Stimulated activated memory B cell treated with anti-CD40 and anti-IgM and Interleukin-4, amounts not matched to agents 10 μg/mL and 1 μg/mL and 100 μg/mL, for 72 hours (primary cell): Measurements from ENCODE around the gene OTX2.
A peak's percentile ranks its signal among the peaks of the same experiment; 100 is the strongest.

Experiments
- ATAC-seq: fragments of 150-1000 bp; cut with Tn5 transposase; 2 replicates; pipeline ENCODE4 v1.10.0; 2021
- H3K27ac Mint-ChIP-seq: one replicate; pipeline ENCODE4 v1.8.0; 2022; ENCODE audit warnings: mild to moderate bottlenecking, mixed read lengths
- H3K27me3 Mint-ChIP-seq: one replicate; pipeline ENCODE4 v1.8.0; 2022; ENCODE audit warnings: mixed read lengths
- H3K36me3 Mint-ChIP-seq: one replicate; pipeline ENCODE4 v1.8.0; 2022; ENCODE audit warnings: mixed read lengths
- H3K4me1 Mint-ChIP-seq: one replicate; pipeline ENCODE4 v1.8.0; 2022; ENCODE audit warnings: mixed read lengths
- H3K4me3 Mint-ChIP-seq: one replicate; pipeline ENCODE4 v1.8.0; 2022; ENCODE audit warnings: mild to moderate bottlenecking, moderate library complexity, mixed read lengths
- H3K9me3 Mint-ChIP-seq: one replicate; pipeline ENCODE4 v1.8.0; 2022; ENCODE audit warnings: mixed read lengths

The OTX2 gene

GRCh38 chr14:56816574-56817391 is 6.5 kb upstream of the OTX2 start:
- no peak for ATAC-seq
- Mint-ChIP-seq H3K9me3 (no peaks in the 10 kb centered on the region), H3K4me3 (no peak overlapping the region), H3K27me3 (peaks cover 65% of the 10 kb centered on the region), H3K36me3 (no peaks in the 10 kb centered on the region), H3K4me1 (peaks cover 7% of the 10 kb centered on the region), H3K27ac (no peak overlapping the region)

- Mint-ChIP-seq H3K4me3 (no peak overlapping the region), H3K27me3 (peaks cover 68% of the 10 kb centered on the region), H3K9me3 (no peaks in the 10 kb centered on the region), H3K4me1 (peaks cover 12% of the 10 kb centered on the region), H3K27ac (no peak overlapping the region), H3K36me3 (no peaks in the 10 kb centered on the region)
- ATAC-seq: no peak
Measured at GRCh38 chr14:56815745-56816144, 5.5 kb upstream of the OTX2 start.

GRCh38 chr14:56814969-56815700 is 4.9 kb upstream of the OTX2 start:
- peaks cover 18% of the 10 kb centered on the region for H3K4me1 Mint-ChIP-seq
- no peak overlapping the region for H3K4me3 Mint-ChIP-seq
- no peaks in the 10 kb centered on the region for H3K9me3 Mint-ChIP-seq
- H3K36me3 Mint-ChIP-seq: no peaks in the 10 kb centered on the region
- no peak for ATAC-seq
- H3K27ac Mint-ChIP-seq: no peak overlapping the region
- H3K27me3 Mint-ChIP-seq: peaks cover 71% of the 10 kb centered on the region

GRCh38 chr14:56814519-56814959 is 4.3 kb upstream of the OTX2 start:
- no peak for ATAC-seq
- no peaks in the 10 kb centered on the region for H3K36me3 Mint-ChIP-seq
- peaks cover 77% of the 10 kb centered on the region for H3K27me3 Mint-ChIP-seq
- peaks cover 22% of the 10 kb centered on the region for H3K4me1 Mint-ChIP-seq
- H3K27ac Mint-ChIP-seq: no peak overlapping the region
- H3K4me3 Mint-ChIP-seq: no peak overlapping the region
- H3K9me3 Mint-ChIP-seq: peaks cover 4% of the 10 kb centered on the region

GRCh38 chr14:56813143-56813551 is 2.9 kb upstream of the OTX2 start:
- peaks cover 4% of the 10 kb centered on the region for H3K9me3 Mint-ChIP-seq
- H3K27me3 Mint-ChIP-seq: peaks cover 85% of the 10 kb centered on the region
- H3K36me3 Mint-ChIP-seq: no peaks in the 10 kb centered on the region
- H3K4me3 Mint-ChIP-seq: no peak overlapping the region
- no peak for ATAC-seq
- peaks cover 22% of the 10 kb centered on the region for H3K4me1 Mint-ChIP-seq
- H3K27ac Mint-ChIP-seq: no peak overlapping the region

GRCh38 chr14:56812364-56813141 is 2.3 kb upstream of the OTX2 start:
- peaks cover 22% of the 10 kb centered on the region for H3K4me1 Mint-ChIP-seq
- H3K27me3 Mint-ChIP-seq: peaks cover 85% of the 10 kb centered on the region
- no peak overlapping the region for H3K27ac Mint-ChIP-seq
- H3K36me3 Mint-ChIP-seq: no peaks in the 10 kb centered on the region
- H3K4me3 Mint-ChIP-seq: no peak overlapping the region
- H3K9me3 Mint-ChIP-seq: peaks cover 4% of the 10 kb centered on the region
- ATAC-seq: no peak

- Mint-ChIP-seq H3K27me3 (peaks cover 84% of the 10 kb centered on the region), H3K27ac (no peak overlapping the region), H3K9me3 (peaks cover 4% of the 10 kb centered on the region), H3K4me1 (peaks cover 22% of the 10 kb centered on the region), H3K36me3 (no peaks in the 10 kb centered on the region), H3K4me3 (no peak overlapping the region)
- no peak for ATAC-seq
Measured at GRCh38 chr14:56811593-56812363, 1.5 kb upstream of the OTX2 start.

- peaks cover 87% of the 10 kb centered on the region for H3K27me3 Mint-ChIP-seq
- no peak for ATAC-seq
- H3K27ac Mint-ChIP-seq: no peak overlapping the region
- H3K4me1 Mint-ChIP-seq: peaks cover 22% of the 10 kb centered on the region
- peaks cover 4% of the 10 kb centered on the region for H3K9me3 Mint-ChIP-seq
- no peaks in the 10 kb centered on the region for H3K36me3 Mint-ChIP-seq
- H3K4me3 Mint-ChIP-seq: no peak overlapping the region
Measured at GRCh38 chr14:56810836-56811592, 735 bp upstream of the OTX2 start.

- ATAC-seq: no peak
- peak overlapping the region; percentile 50 for H3K4me3 Mint-ChIP-seq
- H3K27me3 Mint-ChIP-seq: peaks cover 91% of the 10 kb centered on the region
- H3K4me1 Mint-ChIP-seq: peaks cover 22% of the 10 kb centered on the region
- peaks cover 4% of the 10 kb centered on the region for H3K9me3 Mint-ChIP-seq
- H3K27ac Mint-ChIP-seq: no peak overlapping the region
- H3K36me3 Mint-ChIP-seq: no peaks in the 10 kb centered on the region
Measured at GRCh38 chr14:56809270-56810146, 771 bp downstream of the OTX2 start.

GRCh38 chr14:56808383-56809269 is 1.7 kb downstream of the OTX2 start:
- H3K27me3 Mint-ChIP-seq: peaks cover 92% of the 10 kb centered on the region
- no peak for ATAC-seq
- peaks cover 4% of the 10 kb centered on the region for H3K9me3 Mint-ChIP-seq
- H3K4me3 Mint-ChIP-seq: no peak overlapping the region
- H3K36me3 Mint-ChIP-seq: no peaks in the 10 kb centered on the region
- H3K4me1 Mint-ChIP-seq: peaks cover 22% of the 10 kb centered on the region
- no peak overlapping the region for H3K27ac Mint-ChIP-seq

- ATAC-seq: no peak
- no peak overlapping the region for H3K27ac Mint-ChIP-seq
- no peak overlapping the region for H3K4me3 Mint-ChIP-seq
- peaks cover 92% of the 10 kb centered on the region for H3K27me3 Mint-ChIP-seq
- peaks cover 18% of the 10 kb centered on the region for H3K4me1 Mint-ChIP-seq
- H3K9me3 Mint-ChIP-seq: peaks cover 4% of the 10 kb centered on the region
- no peaks in the 10 kb centered on the region for H3K36me3 Mint-ChIP-seq
Measured at GRCh38 chr14:56808110-56808382, 2.2 kb downstream of the OTX2 start.

- Mint-ChIP-seq H3K4me1 (peaks cover 14% of the 10 kb centered on the region), H3K4me3 (no peak overlapping the region), H3K36me3 (no peaks in the 10 kb centered on the region), H3K27me3 (peaks cover 92% of the 10 kb centered on the region), H3K27ac (no peak overlapping the region), H3K9me3 (peaks cover 4% of the 10 kb centered on the region)
- ATAC-seq: no peak
Measured at GRCh38 chr14:56807386-56808109, 2.7 kb downstream of the OTX2 start.
